Measurements from ENCODE around the gene AWAT2.
"Not testable (repeated sequence)": the region's sequence is repeated elsewhere in the genome, so short reads cannot be mapped to it uniquely, and the experiment has no call there.

The AWAT2 gene

DNA sequence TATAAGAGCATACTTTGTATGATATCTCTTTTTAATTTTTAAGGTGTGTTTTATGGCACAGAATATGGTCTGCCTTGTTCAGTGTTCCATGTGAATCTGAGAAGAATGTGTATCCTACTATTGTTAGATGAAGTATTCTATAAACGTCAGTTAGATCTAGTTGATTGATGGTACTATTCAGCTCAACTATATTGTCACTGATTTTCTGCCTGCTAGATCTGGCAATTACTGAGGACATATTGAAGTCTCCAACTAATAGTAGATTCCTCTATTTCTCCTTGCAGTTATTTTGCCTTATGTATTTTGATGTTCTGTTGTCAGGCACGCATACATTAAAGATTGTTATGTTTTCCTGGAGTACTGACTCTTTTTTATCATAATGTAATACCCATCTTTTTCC, 39.8 kb downstream of the AWAT2 start:
- DNase-seq (ENCODE audit: extremely low spot score): no peak
- ChIA-PET POLR2A (no interaction called here), CTCF (no interaction called here)
- TF ChIP-seq, protein P1, sequence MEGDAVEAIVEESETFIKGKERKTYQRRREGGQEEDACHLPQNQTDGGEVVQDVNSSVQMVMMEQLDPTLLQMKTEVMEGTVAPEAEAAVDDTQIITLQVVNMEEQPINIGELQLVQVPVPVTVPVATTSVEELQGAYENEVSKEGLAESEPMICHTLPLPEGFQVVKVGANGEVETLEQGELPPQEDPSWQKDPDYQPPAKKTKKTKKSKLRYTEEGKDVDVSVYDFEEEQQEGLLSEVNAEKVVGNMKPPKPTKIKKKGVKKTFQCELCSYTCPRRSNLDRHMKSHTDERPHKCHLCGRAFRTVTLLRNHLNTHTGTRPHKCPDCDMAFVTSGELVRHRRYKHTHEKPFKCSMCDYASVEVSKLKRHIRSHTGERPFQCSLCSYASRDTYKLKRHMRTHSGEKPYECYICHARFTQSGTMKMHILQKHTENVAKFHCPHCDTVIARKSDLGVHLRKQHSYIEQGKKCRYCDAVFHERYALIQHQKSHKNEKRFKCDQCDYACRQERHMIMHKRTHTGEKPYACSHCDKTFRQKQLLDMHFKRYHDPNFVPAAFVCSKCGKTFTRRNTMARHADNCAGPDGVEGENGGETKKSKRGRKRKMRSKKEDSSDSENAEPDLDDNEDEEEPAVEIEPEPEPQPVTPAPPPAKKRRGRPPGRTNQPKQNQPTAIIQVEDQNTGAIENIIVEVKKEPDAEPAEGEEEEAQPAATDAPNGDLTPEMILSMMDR (IDR thresholded peaks at IDR 0.05; ENCODE audit: control extremely low read depth, extremely low read depth, low read depth, missing control alignments): no peak

DNA sequence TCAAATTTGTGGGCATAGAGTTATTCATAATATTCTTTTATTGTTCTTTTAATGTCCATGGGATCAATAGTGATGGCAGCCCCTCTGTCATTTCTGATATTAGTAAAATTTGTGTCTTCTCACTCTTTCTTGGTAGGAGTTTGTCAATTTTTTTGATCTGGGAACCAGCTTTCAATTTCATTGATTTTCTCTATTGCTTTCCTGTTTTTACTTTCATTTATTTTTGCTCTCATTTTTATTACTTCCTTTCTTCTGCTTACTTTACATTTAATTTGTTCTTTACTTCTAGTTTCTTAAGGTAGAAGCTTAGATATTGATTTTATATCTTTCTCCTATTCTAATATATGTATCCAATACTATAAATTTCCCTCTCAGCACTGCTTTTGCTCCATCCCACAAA, 40.7 kb downstream of the AWAT2 start:
- CTCF ChIA-PET: no interaction called here
- POLR2A ChIA-PET: no interaction called here
- DNase-seq (ENCODE audit: extremely low spot score): no peak

DNA sequence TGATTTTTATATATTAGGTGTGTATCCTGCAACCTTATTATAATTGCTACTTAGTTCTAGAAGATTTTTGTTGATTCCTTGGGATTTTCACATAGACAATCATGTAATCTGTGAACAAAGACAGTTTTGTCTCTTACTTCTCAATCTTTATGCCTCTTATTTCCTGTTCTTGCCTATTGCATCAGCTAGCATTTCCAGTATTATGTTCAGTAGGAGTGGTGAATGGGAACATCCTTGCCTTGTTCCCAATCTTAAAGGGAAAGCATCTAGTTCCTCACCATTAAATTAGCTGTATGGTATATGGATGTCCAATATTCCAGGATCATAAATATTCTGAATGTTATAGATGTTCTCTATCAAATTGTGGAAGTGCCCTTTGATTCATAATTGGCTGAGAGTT, 41.8 kb downstream of the AWAT2 start:
- no peak for DNase-seq (ENCODE audit: extremely low spot score)
- TF ChIP-seq, protein P1 (IDR thresholded peaks at IDR 0.05; ENCODE audit: control extremely low read depth, extremely low read depth, low read depth, missing control alignments): no peak
- ChIA-PET CTCF (no interaction called here), POLR2A (no interaction called here)

More for the DNA sequence above, 40.7 kb downstream of the AWAT2 start:
- TF ChIP-seq, protein P1 (IDR thresholded peaks at IDR 0.05; ENCODE audit: control extremely low read depth, extremely low read depth, low read depth, missing control alignments): no peak

DNA sequence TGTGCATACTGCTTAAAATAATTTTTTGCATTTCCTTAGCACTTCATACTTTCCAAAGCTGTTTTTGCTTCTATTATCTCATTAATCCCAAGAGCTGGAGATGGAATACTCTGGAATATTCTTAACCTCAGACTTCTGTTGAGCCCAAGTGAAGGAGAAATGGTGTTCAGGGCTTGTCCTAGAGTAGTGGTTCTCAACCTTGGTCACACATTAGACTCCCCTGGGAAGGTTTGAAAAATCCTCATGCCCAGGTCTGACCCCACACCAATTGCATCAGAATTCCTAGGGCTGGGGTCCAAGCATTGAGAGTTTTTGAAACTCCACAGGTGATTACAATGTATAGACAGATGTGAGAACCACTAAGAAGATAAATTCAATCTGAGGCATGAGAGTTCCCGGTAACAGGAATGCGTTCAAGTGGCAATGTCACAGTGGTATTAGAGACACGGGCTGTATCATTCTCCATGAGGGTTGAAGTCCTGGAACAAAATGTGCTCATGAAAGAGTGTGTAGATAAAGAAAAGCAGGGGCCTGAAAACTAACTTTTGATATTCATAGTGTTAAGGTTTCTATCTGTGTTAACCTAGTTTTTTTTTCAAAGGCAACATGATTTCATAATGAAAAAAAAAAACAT, 47.9 kb downstream of the AWAT2 start:
- CTCF ChIA-PET: no interaction called here
- POLR2A ChIA-PET: no interaction called here
- no peak for DNase-seq (ENCODE audit: extremely low spot score)
- TF ChIP-seq, protein P1 (IDR thresholded peaks at IDR 0.05; ENCODE audit: control extremely low read depth, extremely low read depth, low read depth, missing control alignments): no peak

DNA sequence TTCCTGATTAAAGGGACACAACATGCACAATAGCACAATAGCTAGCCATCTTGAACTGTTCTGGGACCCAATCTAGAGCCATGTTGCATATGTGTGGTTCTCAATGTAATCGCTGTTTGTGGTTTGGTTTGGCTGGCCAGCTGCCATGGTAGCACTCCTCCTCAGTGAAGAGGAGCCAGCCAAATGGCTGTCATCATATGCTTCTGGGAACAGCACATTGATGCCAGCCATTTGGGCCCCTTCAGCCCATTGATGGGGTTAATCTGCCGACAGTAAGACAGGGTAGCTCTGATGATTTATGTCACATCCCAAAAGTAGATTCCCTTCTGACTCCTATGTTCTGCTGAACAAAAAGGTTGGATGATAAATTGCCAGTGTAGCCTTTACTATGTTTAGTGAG, 48.5 kb downstream of the AWAT2 start:
- CTCF ChIA-PET: no interaction called here
- TF ChIP-seq, protein P1 (IDR thresholded peaks at IDR 0.05; ENCODE audit: control extremely low read depth, extremely low read depth, low read depth, missing control alignments): no peak
- DNase-seq (ENCODE audit: extremely low spot score): no peak
- POLR2A ChIA-PET: no interaction called here

DNA sequence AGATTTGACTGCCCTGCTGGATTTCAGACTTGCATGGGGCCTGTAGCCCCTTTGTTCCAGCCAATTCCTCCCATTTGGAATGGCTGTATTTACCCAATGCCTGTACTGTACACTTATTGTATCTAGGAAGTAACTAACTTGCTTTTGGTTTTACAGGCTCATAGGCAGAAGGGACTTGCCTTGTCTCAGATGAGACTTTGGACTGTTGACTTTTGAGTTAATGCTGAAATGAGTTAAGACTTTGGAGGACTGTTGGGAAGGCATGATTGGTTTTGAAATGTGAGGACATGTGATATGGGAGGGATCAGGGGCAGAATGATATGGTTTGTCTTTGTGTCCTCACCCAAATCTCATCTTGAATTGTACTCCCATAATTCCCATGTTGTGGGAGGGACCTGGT, 51.4 kb downstream of the AWAT2 start:
- DNase-seq (ENCODE audit: extremely low spot score); CTCF ChIA-PET; POLR2A ChIA-PET: not testable (repeated sequence)

DNA sequence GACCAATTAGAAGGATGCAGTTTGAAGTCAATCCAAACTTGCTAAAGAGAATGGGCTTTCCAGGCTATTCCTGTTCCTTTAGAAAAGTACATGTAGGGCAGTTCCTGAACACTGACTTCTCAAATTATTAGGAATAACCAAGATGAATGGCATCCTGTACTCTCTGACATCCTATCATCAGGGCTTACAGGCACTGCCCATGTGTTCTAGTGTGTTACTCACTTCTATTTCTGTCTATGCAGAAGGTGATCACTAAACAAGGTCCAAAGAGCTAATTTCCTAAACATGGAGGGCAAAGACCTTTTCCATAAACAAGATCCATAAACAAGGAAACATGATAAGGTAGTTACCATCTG, 53.6 kb downstream of the AWAT2 start:
- CTCF ChIA-PET: no interaction called here
- no peak for DNase-seq (ENCODE audit: extremely low spot score)
- TF ChIP-seq, protein P1 (IDR thresholded peaks at IDR 0.05; ENCODE audit: control extremely low read depth, extremely low read depth, low read depth, missing control alignments): no peak
- POLR2A ChIA-PET: no interaction called here
